ENCODE measurements around the gene EFCAB8.

GRCh38 chr20:32977281-32978008 is 118.7 kb downstream of the EFCAB8 start:
- TF ChIP-seq CTCF (conservative IDR thresholded peaks at IDR 0.05; ENCODE audit: low read length), result no peak
- TF ChIP-seq EZH2phosphoT487 (IDR thresholded peaks at IDR 0.05; ENCODE audit: borderline replicate concordance, low read depth, low read length), result no peak

All from OCI-LY7 (cell line).